K562 (cell line): Measurements from ENCODE around the gene PLEKHM2. TPM values are rescaled to one million over a fixed set of nuclear protein-coding genes. Genes with fewer than 3 reads are reported as not detected.
A peak's percentile ranks its signal among the peaks of the same experiment; 100 is the strongest.

Experiments
- ATAC-seq: fragments of 200-7000 bp; cut with Tn5 transposase; 3 replicates; pipeline ENCODE4 v1.9.1; 2020; ENCODE audit warnings: moderate library complexity
- BruUV-seq: library from RNA; stranded (reverse); fragments of 400-500 nt; replicated peaks from 2 replicates; lab custom pipeline; 2021; lab: Mats Ljungman, UMichigan
- CTCF ChIA-PET: fragments of 300-600 bp; formaldehyde crosslinking; extraction: SDS; loops from one replicate; lab custom pipeline; 2021; ENCODE audit warnings: low intra/inter-chr PET ratio; lab: Yijun Ruan, JAX
- POLR2A ChIA-PET: fragments of 300-600, 350-650 bp; sonication (Branson Sonifier 250); formaldehyde crosslinking; extraction: SDS; loops from one replicate; lab custom pipeline; 2021; ENCODE audit warnings: antibody characterized with exemption, inconsistent platforms; lab: Yijun Ruan, JAX
- DNase-seq, 4 experiments: peaks; one replicate each; pipeline versions ENCODE4 v3.0.0 to v3.0.0-alpha.2; 2011 to 2018; ENCODE audit warnings: low spot score in 3 of 4, mixed read lengths in 3 of 4; ENCODE audit errors: extremely low read depth in 1 of 4
- FAIRE-seq: peaks from 2 replicates; lab custom pipeline; 2011; peaks lifted over from hg19 to GRCh38; lab: Jason Lieb, UNC
- H2AFZ ChIP-seq: 2 replicates; pipeline ENCODE4 v1.6.0; 2011; ENCODE audit warnings: low read depth, low read length, control low read depth, inconsistent platforms
- H3K27ac ChIP-seq: fragments of 200-600 bp; 3 replicates; pipeline ENCODE4 v1.8.0; 2011; ENCODE audit warnings: low read depth, mild to moderate bottlenecking, control low read depth, inconsistent platforms, low read length, moderate library complexity, mixed read lengths; ENCODE audit errors: extremely low read depth
- H3K27me3 ChIP-seq, 2 experiments: fragments of 300-600 bp in 1 of 2; 2 replicates in 1 of 2; 3 replicates in 1 of 2; pipeline versions ENCODE4 v1.6.0 to v1.8.0; 2011; ENCODE audit warnings: inconsistent platforms in 2 of 2, low read length in 2 of 2, mild to moderate bottlenecking in 1 of 2, mixed read lengths in 1 of 2, moderate library complexity in 1 of 2; ENCODE audit not compliant: control insufficient read depth in 2 of 2, insufficient read depth in 2 of 2
- H3K36me3 ChIP-seq: fragments of 300-600 bp; 3 replicates; pipeline ENCODE4 v1.8.0; 2011; ENCODE audit warnings: mild to moderate bottlenecking, low read length, inconsistent platforms; ENCODE audit not compliant: control insufficient read depth, insufficient read depth
- H3K4me1 ChIP-seq, 2 experiments: fragments of 200-600 bp in 1 of 2; replicated peaks in 1 of 2; 2 replicates in 1 of 2; 3 replicates in 1 of 2; pipeline versions ENCODE4 v1.5.1 to v1.8.0; 2011; ENCODE audit warnings: inconsistent platforms in 2 of 2, low read length in 2 of 2, mild to moderate bottlenecking in 1 of 2, mixed read lengths in 1 of 2, moderate library complexity in 1 of 2; ENCODE audit not compliant: control insufficient read depth in 2 of 2, insufficient read depth in 2 of 2
- H3K4me2 ChIP-seq: 2 replicates; pipeline ENCODE4 v1.6.1; 2011; ENCODE audit warnings: low read length, control low read depth, inconsistent platforms, mixed read lengths; ENCODE audit not compliant: insufficient read depth
- H3K4me3 ChIP-seq: fragments of 200-600 bp; sonication (generic), shearing (Covaris generic); 2 replicates; pipeline ENCODE4 v1.5.1; 2016; ENCODE audit warnings: control low read depth, inconsistent platforms
- H3K79me2 ChIP-seq: fragments of 200-600 bp; 3 replicates; pipeline ENCODE4 v1.8.0; 2011; ENCODE audit warnings: low read length, inconsistent platforms; ENCODE audit not compliant: control insufficient read depth, insufficient read depth
- H3K9ac ChIP-seq, 2 experiments: 2 replicates each; pipeline versions ENCODE4 v1.6.0 to v1.6.1; 2011; ENCODE audit warnings: low read depth in 2 of 2, low read length in 2 of 2, control low read depth in 1 of 2, inconsistent platforms in 1 of 2, mild to moderate bottlenecking in 1 of 2, mixed read lengths in 1 of 2; ENCODE audit not compliant: insufficient read depth in 1 of 2
- H3K9me1 ChIP-seq: one replicate; pipeline ENCODE4 v1.6.0; 2011; ENCODE audit warnings: inconsistent platforms, mild to moderate bottlenecking, low read length, moderate library complexity; ENCODE audit not compliant: control insufficient read depth, insufficient read depth
- H3K9me3 ChIP-seq: replicated peaks from 2 replicates; pipeline ENCODE4 v1.5.1; 2011; ENCODE audit warnings: low read depth, low read length, inconsistent platforms; ENCODE audit not compliant: control insufficient read depth, insufficient read depth
- H4K20me1 ChIP-seq: replicated peaks from 2 replicates; pipeline ENCODE4 v1.6.1; 2011; ENCODE audit warnings: low read length, inconsistent platforms, mixed read lengths; ENCODE audit not compliant: control insufficient read depth, insufficient read depth
- AFF1 ChIP-seq, 2 experiments: fragments of 450-650 bp; IDR thresholded peaks; 2 replicates each; pipeline ENCODE4 v1.6.1; 2018; ENCODE audit warnings: mild to moderate bottlenecking in 2 of 2, low read depth in 1 of 2; ENCODE audit not compliant: partially characterized antibody in 2 of 2
- POLR2A ChIP-seq: fragments of 450-650 bp; conservative IDR thresholded peaks from 2 replicates; pipeline ENCODE4 v1.6.1; 2016
- SUPT5H ChIP-seq: fragments of 450-650 bp; IDR thresholded peaks from 2 replicates; pipeline ENCODE4 v1.6.1; 2016
- WGBS: fragments of 100-300 bp; shearing (Covaris generic); methylation state at CpG from one replicate; pipeline ENCODE4 v1.1.6; 2016; ENCODE audit warnings: low coverage, mixed read lengths; ENCODE audit not compliant: insufficient coverage; ENCODE audit errors: missing lambda C conversion rate; 5-methylcytosine and 5-hydroxymethylcytosine counted together
- in situ Hi-C: fragments of 300-500 bp; cut with MboI; formaldehyde crosslinking; loops from 4 replicates; pipeline ENCODE4 v1.15.0; 2018; ENCODE audit warnings: inconsistent platforms, mixed read lengths
- intact Hi-C: fragments of 100-400 bp; cut with micrococcal nuclease; formaldehyde crosslinking; loops from 2 replicates; pipeline ENCODE4 v1.14.2; 2022
- polyA plus RNA-seq, 8 experiments: library from polyadenylated mRNA; depleted of rRNA in 4 of 8; stranded (reverse) in 5 of 8; unstranded in 3 of 8; fragments of >200 nt; fragmentation: Nextera tagmentation in 2 of 8; fragmentation: Illumina TruSeq in 1 of 8; extraction: Ambion mirVana in 2 of 8; extraction: Trizol in 1 of 8; gene quantifications; 2 replicates each; pipeline versions ENCODE4 v1.2.1 to v1.2.3, GENCODE V29; 2011 to 2014; ENCODE audit warnings: inconsistent platforms in 1 of 8, missing spikeins in 1 of 8
- total RNA-seq, 7 experiments: library from RNA; depleted of rRNA in 6 of 7; stranded (reverse); fragments of >200 nt in 6 of 7; fragmentation: Illumina TruSeq in 2 of 7; extraction: Trizol in 2 of 7; gene quantifications; 2 replicates each; pipeline versions ENCODE4 v1.2.1 to v1.2.3, GENCODE V29; 2011 to 2021; ENCODE audit warnings: low replicate concordance in 1 of 7

PLEKHM2 gene
- total and polyA plus RNA-seq, 9 of the 15 experiments (the other 6 are each of a cell fraction or from before 2014, with no cell fraction given), result 0.27 to 63.7 (median 33.2) TPM

DNA sequence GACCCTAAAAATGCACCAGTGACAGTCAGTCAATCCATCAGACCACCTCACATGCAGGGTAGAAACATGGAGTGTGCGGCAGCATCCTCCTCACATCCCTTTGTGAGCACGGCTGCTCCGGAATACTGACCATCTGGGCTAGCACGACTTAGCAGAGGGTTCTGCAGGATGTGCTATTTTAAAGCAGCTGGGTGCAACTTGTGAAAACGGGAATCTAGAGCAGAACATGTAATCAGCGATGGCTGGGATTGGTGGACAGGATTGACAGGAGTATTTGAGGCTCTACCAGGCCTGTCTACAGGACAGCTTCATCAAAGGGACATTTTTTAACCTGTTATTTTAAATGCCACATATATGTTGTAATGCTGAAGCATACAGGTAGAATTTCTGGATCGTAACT, 16.8 kb upstream of the PLEKHM2 start:
- TF ChIP-seq AFF1 (IDR thresholded peaks at IDR 0.05; ENCODE audit: low read depth in 1 of 2, partially characterized antibody in 2 of 2) (no peak), POLR2A (peak; percentile 57; the same call in 1 of the 2 replicates), SUPT5H (0 out of 2 replicates have a peak, but pooled peaks have one; percentile 35)
- no peak for DNase-seq
- H3K9me3 ChIP-seq, result no peaks in the 10 kb centered on the region
- intact Hi-C loops, result no loop called here
- BruUV-seq, result no TSS peak
- no peak overlapping the region for H3K4me2 ChIP-seq
- ChIA-PET CTCF (no interaction called here), POLR2A (no interaction called here)
- in situ Hi-C loops, result no loop called here
- H3K9ac ChIP-seq, result no peak overlapping the region
- no peaks in the 10 kb centered on the region for H3K79me2 ChIP-seq
- H3K4me1 ChIP-seq, result no peaks in the 10 kb centered on the region; a peak in 2 of 5 replicates
- FAIRE-seq, result no peak
- no peak overlapping the region for H3K4me3 ChIP-seq
- 74% methylated on average over 7 of the region's 7 CpGs for WGBS
- H3K36me3 ChIP-seq, result peaks cover 9% of the 10 kb centered on the region
- H3K9me1 ChIP-seq, result peaks cover 4% of the 10 kb centered on the region
- H3K27me3 ChIP-seq, result no peaks in the 10 kb centered on the region
- ATAC-seq, result peak; percentile 14; the same call in 1 of the 3 replicates
- 0 out of 2 replicates have a peak, but pooled peaks cover 3% of the 10 kb centered on the region for H4K20me1 ChIP-seq
- H3K27ac ChIP-seq, result no peak overlapping the region
- H2AFZ ChIP-seq, result no peak overlapping the region
